GM18861 (cell line): ENCODE data around the gene ALK.

Source experiments
- ATAC-seq: cut with Tn5 transposase; IDR thresholded peaks from one replicate; pipeline ENCODE4 v1.9.1; 2021; ENCODE audit not compliant: unreplicated experiment

Gene ALK

GRCh38 chr2:29388071-29388470, 533.3 kb downstream of the ALK start:
- no peak for ATAC-seq

GRCh38 chr2:29382486-29382885, 538.9 kb downstream of the ALK start:
- ATAC-seq: no peak

DNA sequence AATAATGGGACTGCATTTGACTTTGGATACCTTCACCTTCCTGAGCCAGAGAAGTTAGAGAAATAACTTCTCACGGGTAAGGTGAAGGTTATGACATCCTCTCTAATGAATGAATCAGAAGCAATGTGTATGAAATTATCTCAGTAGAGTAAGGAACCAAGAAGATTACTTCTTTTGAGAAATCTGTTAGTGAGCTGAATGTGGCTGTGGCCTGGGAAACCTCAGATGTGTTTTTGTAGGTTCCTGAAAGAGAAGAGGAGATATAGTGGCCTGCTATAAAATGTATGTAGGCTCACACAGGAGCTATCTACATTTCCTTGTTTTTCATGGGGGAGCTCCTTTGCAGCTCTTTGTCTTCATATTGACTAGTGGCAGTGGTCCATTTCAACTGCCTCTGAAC, 543.6 kb downstream of the ALK start:
- ATAC-seq: no peak

GRCh38 chr2:29376541-29376940, 544.8 kb downstream of the ALK start:
- ATAC-seq: no peak

DNA sequence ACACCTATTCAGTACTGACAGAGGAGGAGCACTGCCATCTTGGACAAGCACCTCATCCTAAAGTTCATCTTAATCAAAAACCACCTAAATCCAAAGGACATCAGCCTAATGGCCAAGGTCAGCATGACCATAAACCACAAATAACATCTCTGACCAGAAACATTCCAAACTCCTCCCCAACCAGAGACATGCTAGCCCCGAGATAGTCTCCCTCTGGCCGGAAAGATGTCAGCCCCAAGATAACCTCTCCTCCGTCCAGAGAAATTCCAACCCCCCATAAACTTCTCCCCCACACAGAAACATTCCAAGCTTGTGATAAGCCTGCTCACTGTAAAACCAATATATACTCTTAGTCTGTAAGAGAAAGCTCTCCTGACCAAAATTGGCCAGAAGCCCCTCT, 545.5 kb downstream of the ALK start:
- ATAC-seq: no peak

DNA sequence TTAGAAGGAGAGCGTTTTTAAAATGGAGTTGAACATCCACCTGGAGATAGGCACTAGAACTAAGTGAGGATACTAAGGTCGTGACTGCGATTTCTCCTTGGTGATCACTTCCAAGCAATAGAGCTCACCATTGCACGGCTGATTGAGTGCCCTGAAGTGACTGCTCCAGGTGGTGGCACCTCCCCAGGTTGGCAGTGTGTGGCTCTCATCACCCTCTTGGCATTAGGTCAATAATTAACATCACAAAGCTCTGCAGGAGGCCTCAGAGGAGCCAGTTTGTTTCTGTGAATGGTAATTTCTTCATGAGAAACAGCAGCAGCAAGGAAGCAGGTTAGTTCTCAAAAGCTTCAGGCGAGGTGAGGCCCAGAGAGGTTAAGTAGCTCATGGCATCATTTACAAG, 546.6 kb downstream of the ALK start:
- ATAC-seq: no peak

DNA sequence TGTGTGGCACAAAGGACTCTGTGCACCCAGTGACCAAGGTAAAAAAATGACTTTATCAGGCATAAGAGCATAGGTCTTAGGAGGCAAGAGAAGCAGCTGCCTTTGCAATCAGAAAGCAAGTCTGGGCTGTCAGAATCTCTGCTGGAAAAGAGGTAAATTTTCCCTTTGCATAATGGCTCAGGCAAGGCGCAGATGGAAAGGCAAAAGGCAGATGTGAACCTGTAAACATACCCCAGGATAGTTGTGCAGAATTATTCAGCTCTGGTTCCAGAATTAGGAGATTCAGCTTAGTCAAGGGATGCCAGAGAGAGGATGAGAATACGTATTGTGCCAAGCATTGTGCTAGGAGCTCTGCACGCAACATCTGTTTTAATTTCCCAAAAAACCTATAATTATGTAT, 547.5 kb downstream of the ALK start:
- no peak for ATAC-seq

DNA sequence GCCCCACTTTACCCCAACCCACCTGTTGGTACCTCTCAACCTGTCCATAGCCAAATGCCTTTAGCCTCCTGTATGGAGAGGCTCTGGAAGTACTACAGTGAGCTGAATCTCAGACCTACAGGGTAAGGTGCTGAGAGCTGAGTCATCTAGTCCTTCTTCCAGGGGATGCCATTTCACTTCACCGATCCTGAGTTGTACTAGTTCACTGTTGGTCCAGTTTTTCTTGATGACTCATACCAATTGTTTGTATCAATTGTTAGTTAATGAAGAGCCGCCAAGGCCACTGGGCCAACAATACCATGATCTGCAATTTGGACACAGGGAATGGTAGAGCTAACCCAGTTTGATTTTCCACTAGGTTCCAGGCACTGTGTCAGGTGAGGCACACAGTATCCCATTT, 549.2 kb downstream of the ALK start:
- no peak for ATAC-seq

DNA sequence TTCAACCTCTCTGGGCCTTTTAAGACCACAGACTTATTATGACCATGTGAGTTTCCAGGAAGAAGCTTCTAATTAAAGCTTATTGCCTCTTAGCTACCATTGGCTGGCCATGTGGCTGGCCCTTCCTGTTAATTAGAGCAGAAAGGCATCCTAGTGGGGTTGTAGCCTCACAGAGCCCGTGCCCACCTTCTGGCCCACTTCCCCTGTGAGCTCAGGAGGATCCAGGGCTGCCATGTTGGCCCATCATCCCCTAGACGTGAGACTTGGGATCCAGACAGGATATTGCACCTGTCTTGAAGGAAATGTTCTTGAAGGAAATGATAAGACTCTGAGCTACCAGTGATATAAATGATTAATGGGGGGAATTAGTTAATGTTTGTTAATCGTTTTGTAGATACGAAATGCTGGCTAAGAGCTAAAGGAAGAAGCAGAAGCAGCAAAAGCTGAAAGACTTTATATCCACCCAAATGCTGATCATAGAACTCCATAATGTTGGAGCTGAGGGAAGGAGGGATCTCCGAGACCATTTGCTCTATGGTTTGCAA, 550.7 kb downstream of the ALK start:
- ATAC-seq: no peak

DNA sequence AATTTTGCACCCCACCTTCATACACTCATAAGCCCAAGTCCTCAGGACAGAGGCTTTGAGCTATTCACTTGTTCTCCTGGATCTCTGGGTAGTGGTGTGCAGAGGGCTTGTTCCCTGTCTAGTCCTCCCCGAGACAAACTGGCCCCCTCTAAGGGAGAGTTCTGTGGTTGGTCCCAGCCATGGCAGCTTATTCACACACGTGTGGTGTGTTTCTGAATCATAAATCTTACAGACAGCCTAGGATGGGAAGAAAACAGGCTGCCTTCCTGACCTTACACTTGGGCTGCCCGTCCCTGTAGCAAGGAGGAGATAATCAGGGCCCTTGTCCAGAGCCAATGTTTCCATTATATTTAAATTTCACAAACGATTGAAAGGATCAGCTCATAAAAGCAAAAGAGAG, 551.2 kb downstream of the ALK start:
- no peak for ATAC-seq

- ATAC-seq: no peak
These were observed 552.7 kb downstream of the ALK start for GRCh38 chr2:29368659-29369040.

GRCh38 chr2:29367986-29368658, 553.3 kb downstream of the ALK start:
- ATAC-seq: no peak

GRCh38 chr2:29363111-29363510, 558.3 kb downstream of the ALK start:
- no peak for ATAC-seq

GRCh38 chr2:29361231-29361630, 560.2 kb downstream of the ALK start:
- no peak for ATAC-seq

GRCh38 chr2:29360016-29360784, 561.2 kb downstream of the ALK start:
- no peak for ATAC-seq

- ATAC-seq: no peak
These were observed 567.9 kb downstream of the ALK start for GRCh38 chr2:29353403-29353991.

DNA sequence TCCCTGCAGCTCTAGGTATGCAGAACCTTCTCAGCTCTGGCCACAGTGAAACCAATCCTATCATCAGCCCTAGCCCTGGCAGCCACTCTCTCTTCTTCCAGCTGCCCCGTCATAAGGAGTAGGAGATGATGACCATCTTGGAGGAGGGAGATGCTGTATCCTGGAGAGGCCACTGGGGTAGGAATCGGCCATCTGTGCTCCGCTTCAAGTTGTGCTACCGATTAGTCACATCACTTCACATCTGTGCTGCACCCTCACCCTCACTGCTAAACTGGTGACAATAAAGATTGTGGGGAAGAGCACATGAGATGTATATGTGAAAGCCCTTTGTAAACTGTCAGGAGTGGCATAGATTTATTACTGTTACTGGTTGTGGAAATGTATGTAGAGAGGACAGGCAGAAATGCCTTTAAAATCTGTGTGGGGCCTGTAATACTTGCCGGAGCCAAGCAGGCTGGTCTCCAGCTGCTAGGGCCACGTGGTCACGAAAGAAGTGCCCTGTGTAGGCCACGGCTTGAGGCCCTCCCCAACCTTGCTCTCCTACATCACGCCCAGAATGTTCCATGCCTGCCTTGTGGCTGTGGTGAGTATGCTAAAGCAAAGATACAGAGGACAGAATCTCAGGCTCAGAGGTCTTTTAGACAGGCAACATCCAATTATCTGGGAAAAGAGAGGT, 569.3 kb downstream of the ALK start:
- no peak for ATAC-seq

DNA sequence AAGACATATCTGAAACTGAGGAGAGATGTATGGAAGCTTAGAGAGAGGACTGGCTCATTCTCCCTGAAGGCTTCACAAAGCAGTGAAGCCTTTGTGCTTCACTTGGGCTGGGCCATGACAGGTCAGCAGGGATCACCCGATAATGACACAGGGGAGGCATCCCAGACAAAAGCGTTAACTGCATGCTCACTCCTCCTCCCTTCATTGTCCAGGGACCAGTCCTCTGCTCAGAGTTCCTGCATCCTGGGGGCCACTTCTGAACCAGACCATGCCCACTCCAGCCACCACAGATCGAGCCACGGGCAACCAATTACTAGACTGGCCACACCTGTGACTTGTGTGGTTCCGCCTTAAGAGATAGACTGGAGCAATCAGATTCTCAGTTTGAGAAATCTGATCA, 570.1 kb downstream of the ALK start:
- ATAC-seq: no peak

DNA sequence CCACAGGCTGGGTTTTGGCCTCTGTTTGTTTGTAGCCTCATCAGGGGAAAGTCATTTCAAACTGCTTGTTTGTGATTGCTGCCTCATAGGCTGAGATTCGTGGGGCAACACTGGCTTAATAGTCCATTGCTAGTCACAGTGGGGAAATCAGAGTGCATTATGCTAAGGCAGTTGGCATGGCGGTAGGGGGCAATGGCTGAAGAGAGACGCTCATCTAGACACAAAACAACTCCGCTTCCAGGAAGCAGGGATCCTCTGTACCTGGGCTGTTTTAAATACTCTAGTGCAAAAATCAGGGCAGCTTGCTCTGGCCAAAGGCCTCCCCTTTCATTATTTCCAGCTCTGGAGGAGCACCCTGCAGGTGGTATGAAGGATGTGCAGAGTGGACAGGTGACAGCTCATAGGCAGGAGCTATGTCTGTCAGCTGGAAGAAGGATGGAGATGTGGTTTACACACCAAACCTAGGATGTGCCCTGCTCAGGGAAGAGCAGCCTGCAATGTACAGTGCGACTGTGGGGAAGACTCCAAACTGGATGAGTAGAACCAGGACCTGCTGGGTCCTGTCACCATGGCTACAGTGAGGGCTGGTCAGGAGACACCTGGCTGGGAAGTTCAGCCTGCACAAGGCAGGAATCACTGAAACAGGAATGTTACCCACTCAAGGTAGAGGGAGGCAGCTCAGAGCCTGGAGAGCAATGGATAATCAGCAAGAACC, 571.9 kb downstream of the ALK start:
- ATAC-seq: no peak

GRCh38 chr2:29347774-29348461, 573.5 kb downstream of the ALK start:
- ATAC-seq: no peak
